Lung microvascular endothelial cell (primary cell): Measurements from ENCODE around the gene INTS1. TPM values are rescaled to one million over a fixed set of nuclear protein-coding genes. Genes with fewer than 3 reads are reported as not detected.

ENCODE experiments used
- DNase-seq, 2 donors: peaks; one replicate each; pipeline versions ENCODE4 v3.0.0 to v3.0.0-alpha.2; 2010; ENCODE audit warnings: low read depth in 2 of 2
- total RNA-seq: library from RNA; depleted of rRNA; stranded (reverse); fragments of >200 nt; gene quantifications from 2 replicates; pipeline ENCODE4 v1.2.1, GENCODE V29; 2014

The INTS1 gene
- total RNA-seq, 1 donor from 2014 or later, result 26.8 TPM

- DNase-seq, result no peak
These were observed 1.8 kb upstream of the INTS1 start for GRCh38 chr7:1505731-1506550.

GRCh38 chr7:1503390-1503789 lies 799 bp downstream of the INTS1 start:
- DNase-seq, result no peak

- no peak for DNase-seq
These were observed 1.3 kb downstream of the INTS1 start for GRCh38 chr7:1502845-1503244.

DNA sequence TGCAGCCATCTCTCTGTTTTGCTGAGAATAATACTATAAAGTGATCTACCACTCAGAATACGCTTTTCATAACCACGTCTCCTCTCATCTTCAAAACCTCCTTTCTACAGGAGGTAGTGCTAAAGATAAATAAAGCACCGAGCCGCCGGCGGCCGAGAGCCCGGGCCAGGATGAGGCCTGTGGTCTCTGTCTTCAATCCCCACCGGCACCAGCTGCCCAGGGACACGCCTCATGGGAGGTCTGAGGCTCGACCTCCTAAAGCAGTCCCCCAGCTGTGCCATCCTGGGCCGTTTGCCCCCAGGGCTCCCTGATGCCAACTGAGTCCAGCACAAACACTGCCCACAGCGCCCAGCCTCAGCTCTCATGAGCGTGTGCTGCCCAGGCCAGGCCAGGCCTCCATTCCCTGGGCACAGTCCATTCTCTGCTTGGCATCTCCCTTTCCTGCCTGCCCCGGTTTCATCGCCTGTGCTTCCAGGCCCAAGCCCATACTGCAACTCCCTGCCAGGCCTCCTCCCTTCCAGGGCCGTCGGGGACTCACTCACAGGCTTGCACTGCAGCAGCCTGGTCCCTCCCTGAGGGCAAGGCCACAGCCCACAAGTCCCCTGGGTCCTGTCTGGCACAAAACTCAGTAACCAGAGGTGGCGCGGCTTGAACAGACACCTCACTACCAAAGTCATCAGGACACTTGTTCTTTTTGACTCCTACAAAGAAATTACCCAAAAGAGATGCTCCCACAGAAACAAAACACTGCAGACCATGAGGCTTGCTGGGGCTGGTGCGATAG lies 2.5 kb downstream of the INTS1 start:
- no peak for DNase-seq

- no peak for DNase-seq
These were observed 4.0 kb downstream of the INTS1 start for GRCh38 chr7:1500064-1500807.

GRCh38 chr7:1499367-1500029 lies 4.7 kb downstream of the INTS1 start:
- DNase-seq, result no peak

DNA sequence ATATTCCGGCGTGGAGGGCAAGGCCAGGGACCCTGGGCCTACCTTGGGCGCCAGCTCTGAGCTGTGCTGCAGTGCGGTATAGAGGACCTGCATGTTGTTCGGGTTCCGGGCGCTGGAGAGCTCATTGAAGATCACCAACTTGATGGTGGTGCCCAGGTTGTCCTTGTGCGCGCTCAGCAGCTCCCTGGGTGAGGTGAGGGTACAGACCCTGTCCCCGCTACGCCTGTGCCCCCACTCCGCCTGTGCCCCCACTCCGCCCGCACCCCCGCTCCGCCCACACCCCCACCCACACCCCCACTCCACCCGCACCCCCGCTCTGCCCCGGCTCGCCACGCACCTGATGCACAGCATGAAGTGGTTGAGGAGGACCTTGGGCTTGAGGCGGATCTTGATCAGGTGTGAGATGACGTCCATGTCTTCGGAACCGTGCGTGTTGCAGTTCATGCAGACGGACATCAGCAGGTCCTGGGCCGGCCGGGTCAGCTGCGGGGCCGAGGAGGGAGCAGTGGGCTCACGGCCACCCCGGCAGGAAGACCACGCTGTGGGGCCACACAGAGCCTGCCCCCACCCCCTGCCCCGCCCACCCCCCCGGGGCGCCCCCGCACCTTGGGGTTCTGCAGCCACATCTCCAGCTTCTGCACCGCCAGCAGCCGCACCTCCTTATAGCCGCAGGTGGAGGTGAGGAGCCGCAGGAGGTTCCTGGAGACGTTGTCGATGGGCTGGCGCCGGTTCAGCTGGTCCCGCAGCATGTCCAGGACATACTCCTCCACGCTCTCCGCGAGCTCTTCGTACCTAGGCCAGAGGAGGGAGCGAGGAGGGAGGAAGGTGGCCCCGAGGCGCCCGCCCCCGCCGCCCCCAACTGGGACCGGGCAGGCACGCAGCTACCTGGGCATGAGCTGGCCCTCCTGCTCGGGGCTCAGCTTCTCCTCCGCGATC lies 5.6 kb downstream of the INTS1 start:
- no peak for DNase-seq

DNA sequence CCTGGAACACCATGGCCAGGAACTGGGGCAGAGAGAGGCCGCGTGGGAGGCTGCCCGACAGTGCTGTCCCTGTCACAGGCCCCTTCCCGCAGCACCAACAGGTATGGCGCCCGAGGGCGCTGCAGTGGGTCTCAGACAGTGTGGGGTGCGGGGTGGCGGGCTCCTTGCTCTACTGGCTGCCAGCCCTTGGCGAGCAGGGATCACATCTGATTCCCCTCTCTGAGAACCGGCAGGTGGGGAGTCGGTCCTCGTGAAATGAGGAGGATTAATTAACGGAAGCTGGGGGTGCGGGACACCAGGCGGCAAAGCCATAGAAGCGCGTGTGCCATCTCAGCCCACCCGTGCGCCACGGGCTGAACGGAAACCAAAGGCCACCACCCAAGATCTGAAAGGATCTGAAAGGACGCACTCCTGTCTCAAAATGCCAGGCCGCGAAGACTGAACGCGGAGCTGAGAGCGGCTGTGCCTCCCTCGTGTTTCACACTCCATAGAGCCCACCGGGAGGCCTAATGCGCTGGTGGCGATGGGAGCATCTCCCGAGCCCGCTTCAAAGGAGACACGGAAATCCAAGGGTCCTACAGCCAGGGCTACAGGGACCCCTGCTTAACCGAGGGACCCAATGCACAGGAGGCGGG lies 6.8 kb downstream of the INTS1 start:
- DNase-seq, result no peak

GRCh38 chr7:1496531-1497292 lies 7.5 kb downstream of the INTS1 start:
- no peak for DNase-seq

DNA sequence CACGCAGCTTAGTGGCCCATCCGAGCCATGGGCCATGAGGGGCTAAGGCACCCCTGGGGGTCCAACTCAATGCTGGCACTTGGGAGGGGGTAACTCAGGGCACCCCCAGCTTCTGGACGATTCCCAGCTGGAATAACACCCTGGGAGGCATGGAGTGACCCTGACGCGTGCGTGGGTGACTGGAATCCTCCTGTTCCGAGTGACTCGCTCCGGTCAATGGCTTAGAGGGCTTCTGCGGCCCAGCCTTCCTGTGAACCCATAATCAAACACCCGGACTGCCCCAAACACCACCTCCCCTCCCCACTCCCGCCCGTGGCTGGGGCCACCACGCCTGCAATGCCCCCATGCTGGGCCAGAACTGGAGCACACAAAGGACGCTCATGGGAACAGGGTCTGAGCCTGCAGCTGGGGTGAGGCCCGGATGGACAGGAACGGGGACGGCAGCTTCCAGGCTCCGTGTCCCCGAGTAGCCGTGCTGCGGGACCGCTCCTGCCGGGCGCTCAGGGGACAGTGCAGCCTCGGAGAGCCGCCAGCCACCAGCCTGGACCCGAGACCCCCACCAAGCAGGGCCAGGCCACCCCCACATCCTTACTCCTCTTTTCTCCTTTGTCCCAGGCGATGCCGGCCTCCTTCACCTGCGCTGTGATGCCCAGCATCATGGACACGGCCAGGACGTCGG lies 8.5 kb downstream of the INTS1 start:
- DNase-seq, result no peak

- no peak for DNase-seq
These were observed 9.2 kb downstream of the INTS1 start for GRCh38 chr7:1494866-1495563.

- no peak for DNase-seq
These were observed 9.7 kb downstream of the INTS1 start for GRCh38 chr7:1494447-1494846.

DNA sequence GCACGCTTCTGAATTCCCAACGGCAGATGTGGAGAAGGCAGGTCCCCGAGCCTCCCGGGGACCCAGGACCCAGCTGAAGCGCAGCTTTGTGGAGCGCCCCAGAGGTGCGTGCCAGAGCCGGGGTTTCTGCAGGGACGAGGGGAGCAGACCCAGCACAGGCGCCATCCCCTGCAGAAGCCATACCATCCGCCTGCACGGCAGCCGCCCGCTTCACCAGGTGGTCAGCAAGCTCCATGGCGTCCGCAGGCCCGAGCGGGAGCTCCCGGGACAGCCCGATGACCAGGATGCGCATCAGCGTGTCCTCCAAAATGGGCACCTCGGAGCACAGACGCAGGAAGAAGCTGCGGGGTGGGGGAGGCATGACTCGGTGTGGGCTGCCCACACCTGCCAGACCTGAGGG lies 10.6 kb downstream of the INTS1 start:
- DNase-seq, result no peak

DNA sequence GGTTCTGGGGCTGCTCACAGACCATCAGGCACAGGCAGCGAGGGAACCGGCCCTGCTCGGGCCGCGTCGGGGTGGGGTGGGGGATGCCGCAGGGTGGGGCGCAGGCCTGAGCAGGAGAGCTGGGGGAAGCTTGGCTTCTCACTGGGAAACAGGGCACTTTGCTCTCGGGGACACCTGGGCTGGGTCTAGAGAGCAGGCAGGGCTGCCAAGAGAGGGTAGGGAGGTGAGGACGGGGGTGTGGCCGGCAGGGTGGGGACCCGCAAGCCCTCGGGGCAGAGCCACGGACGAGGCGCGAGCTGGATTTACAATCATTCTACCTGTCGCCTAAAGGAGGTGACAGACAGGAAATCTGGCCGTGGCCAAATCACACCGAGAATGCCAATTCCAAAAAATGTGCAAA lies 11.1 kb downstream of the INTS1 start:
- DNase-seq, result no peak

GRCh38 chr7:1492640-1493039 lies 11.5 kb downstream of the INTS1 start:
- DNase-seq, result no peak

DNA sequence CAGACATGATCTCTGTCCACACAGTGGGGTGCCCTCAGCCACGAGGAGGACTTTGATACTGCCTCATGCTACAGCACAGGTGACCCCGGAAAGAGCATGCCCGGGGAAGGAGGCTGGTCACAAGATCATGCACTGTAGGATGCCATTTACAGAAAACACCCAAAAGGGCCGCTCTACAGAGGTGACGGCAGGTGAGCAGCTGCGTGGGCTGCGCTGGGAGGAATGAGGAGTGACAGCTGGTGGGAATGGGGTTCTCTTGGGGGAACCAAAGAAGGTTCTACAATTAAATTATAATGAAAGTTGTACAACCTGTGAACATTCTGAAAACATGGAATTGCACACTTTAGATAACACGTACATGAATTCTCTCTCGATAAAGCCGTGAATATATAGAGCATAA lies 12.0 kb downstream of the INTS1 start:
- DNase-seq, result no peak

- DNase-seq, result no peak
These were observed 13.4 kb downstream of the INTS1 start for GRCh38 chr7:1490837-1491236.

DNA sequence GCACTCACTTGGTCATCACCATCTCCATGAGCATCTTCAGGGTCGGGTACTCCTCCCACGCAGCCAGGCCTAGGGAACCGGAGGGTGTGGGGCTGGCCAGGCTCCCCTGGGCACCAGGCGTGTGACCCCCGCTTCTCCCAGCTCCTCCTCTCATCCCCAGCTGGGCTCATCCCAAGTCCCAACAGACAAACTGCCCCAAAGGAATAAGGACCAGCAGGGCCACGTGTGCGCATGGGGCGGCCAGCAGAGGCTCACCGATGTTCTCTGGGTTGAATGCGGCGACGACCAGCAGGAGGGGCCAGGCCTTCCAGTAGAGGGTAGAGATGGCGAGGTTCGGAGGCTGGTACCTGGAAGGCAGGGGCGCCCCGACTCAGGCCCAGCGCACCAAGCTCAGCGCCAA lies 14.9 kb downstream of the INTS1 start:
- DNase-seq, result no peak
